Mucosa of rectum (tissue), 2 donors: ENCODE data around the gene SLC6A19.
A peak's percentile ranks its signal among the peaks of the same experiment; 100 is the strongest.

Source experiments
- H3K27ac ChIP-seq, 2 donors: one replicate each; pipeline ENCODE4 v1.7.0; 2013; ENCODE audit warnings: inconsistent platforms in 2 of 2, low read depth in 2 of 2, low read length in 2 of 2
- H3K27me3 ChIP-seq, 2 donors: one replicate each; pipeline ENCODE4 v1.7.0; 2013; ENCODE audit warnings: low read length in 2 of 2; ENCODE audit not compliant: control insufficient read depth in 2 of 2, insufficient read depth in 2 of 2
- H3K36me3 ChIP-seq, 2 donors: one replicate each; pipeline ENCODE4 v1.7.0; 2013; ENCODE audit warnings: low read length in 2 of 2; ENCODE audit not compliant: control insufficient read depth in 2 of 2, insufficient read depth in 2 of 2
- H3K4me1 ChIP-seq, 2 donors: one replicate each; pipeline ENCODE4 v1.7.0; 2013; ENCODE audit warnings: low read length in 2 of 2, mild to moderate bottlenecking in 1 of 2; ENCODE audit not compliant: control insufficient read depth in 2 of 2, insufficient read depth in 2 of 2
- H3K4me3 ChIP-seq, 2 donors: one replicate each; pipeline ENCODE4 v1.7.0; 2013; ENCODE audit warnings: low read length in 2 of 2
- H3K9ac ChIP-seq, 2 donors: one replicate each; pipeline ENCODE4 v1.7.0; 2013; ENCODE audit warnings: low read length in 2 of 2, low read depth in 1 of 2, mild to moderate bottlenecking in 1 of 2
- H3K9me3 ChIP-seq, 2 donors: one replicate each; pipeline ENCODE4 v1.7.0; 2013; ENCODE audit warnings: low read length in 2 of 2; ENCODE audit not compliant: control insufficient read depth in 2 of 2
- donor health status: healthy.
- donor health status: Normal muscosa, but diverticular disease.

Gene SLC6A19

DNA sequence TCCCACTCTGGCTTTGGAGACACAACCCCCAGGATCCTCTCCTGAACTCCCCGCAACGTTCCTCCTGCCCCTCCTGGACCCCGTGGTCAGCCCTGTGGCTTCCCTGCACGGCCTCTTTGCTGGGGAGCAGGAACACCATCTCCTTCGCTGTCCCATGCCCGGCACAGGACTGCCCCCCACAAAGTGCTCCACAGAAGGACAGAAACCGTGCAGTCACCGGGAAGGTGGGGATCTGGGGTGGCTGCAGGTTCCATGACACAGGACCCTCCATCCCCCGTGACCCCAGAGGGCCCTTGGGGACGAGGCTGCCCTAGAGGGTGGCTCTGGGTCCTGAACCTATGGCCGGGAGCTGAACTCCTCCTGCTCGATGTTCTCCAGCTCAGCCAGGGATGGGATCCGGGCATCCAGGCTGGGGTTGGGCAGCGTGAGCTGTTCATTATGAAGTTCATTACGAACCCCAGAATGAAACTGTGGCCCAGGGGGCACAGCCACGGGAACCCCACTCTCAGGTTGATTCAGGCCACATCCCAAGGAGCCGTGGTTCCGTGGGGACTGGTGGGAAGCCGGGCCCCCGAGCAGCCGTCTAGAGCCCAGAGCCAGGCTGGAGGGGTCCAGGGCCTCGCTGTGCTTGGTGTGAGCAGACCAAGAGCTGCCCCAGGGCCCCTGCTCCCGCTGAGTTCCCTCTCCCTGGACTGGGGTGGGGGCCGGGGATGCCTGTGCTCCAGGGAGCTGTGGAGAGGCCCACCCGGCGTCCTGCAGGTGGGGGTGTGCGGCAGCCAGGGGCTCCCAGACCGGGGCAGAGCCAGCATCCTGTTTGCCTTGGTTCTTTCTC, 684 bp upstream of the SLC6A19 start:
- peaks cover 10 to 14% of the 10 kb centered on the region in 2 donors for H3K27me3 ChIP-seq
- H3K4me3 ChIP-seq: peak overlapping the region in 1 of 2 donors; percentile 35
- H3K4me1 ChIP-seq: peaks cover 0 to 15% of the 10 kb centered on the region in 2 donors
- H3K9ac ChIP-seq: peak overlapping the region in 1 of 2 donors; percentile 43
- H3K36me3 ChIP-seq: no peaks in the 10 kb centered on the region
- peak overlapping the region in 1 of 2 donors; percentile 22 for H3K27ac ChIP-seq
- H3K9me3 ChIP-seq: no peaks in the 10 kb centered on the region

DNA sequence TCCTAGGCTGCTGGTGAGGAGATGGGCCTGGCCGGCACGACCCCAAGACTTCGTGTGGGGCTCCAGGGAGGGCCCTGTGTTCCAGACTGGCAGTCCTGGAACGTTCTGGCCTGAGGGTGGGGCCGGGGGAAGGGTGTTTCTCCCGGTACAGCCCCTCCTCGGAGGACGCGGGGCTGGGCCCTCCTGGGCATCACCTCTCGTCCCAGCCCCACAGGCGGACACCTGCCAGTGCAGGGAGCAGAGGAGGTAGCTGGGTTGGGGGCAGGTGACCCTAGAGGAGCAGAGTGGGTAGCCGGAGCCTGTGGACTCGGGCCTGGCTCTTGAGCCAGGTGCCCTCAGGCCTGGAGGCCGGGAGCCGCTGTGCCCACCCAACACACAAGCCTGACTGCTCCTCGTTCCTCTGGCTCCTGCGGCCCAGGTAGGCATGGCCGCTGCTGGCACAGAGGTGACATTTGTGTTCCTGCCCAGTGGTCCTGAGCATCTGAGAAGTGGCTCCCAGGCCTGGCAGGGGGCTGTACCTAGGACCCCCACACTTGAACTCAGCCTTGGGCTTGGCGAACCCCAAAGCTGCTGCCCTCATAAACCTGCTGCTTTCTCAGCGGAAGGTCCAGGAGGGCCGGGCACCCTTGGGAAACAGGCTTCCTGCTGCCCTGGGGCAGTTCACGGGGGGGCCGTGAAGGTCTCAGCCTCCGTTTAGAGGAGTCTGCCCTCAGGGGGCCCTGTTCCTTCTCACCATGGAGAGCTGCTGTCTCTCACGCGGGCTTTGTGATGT, 817 bp downstream of the SLC6A19 start:
- Histone ChIP-seq H3K4me3 (peak overlapping the region in 1 of 2 donors; percentile 39), H3K9ac (peak overlapping the region in 1 of 2 donors; percentile 33)

GRCh38 chr5:1202798-1203185, 1.4 kb downstream of the SLC6A19 start:
- peak overlapping the region in 1 of 2 donors; percentile 39 for H3K4me3 ChIP-seq
- H3K9ac ChIP-seq: no peak overlapping the region
- no peak overlapping the region for H3K27ac ChIP-seq
- H3K27me3 ChIP-seq: peaks cover 10 to 14% of the 10 kb centered on the region in 2 donors
- no peaks in the 10 kb centered on the region for H3K9me3 ChIP-seq
- no peaks in the 10 kb centered on the region for H3K36me3 ChIP-seq
- peaks cover 0 to 15% of the 10 kb centered on the region in 2 donors for H3K4me1 ChIP-seq

More for the DNA sequence above, 817 bp downstream of the SLC6A19 start:
- no peaks in the 10 kb centered on the region for H3K9me3 ChIP-seq
- peaks cover 10 to 14% of the 10 kb centered on the region in 2 donors for H3K27me3 ChIP-seq
- H3K36me3 ChIP-seq: no peaks in the 10 kb centered on the region
- H3K27ac ChIP-seq: peak overlapping the region in 1 of 2 donors; percentile 56
- H3K4me1 ChIP-seq: peaks cover 0 to 15% of the 10 kb centered on the region in 2 donors

DNA sequence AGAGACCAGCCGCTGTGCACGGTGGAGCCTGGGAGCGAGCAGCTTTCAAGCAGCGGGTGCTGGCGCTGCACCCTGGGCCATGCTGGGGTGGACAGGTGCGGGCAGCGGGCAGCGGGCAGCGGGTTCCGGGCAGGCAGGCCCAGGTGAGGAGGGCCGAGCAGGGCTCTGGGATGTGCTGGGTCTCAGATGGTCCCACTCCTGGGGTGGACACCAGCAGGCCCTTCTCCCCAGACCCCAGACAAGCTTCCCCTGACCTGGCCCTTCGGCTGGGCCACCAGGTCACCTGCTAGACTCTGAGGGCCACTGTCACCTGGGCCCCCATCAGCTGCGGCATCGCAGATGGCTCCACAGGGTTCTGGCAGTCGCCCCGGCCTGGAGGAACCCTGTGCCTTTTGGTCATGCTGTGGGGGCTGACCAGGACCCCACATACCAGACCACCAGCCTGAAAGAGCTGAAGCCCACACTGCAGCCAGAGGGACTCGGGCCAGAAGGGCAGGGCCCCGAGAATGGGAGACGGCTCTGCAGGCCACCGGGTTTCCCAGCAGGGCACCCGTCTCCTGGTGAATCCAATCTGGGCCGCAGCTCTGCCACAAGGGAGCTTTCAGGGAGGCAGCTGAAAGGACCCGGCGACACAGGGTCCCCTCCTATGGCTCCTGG, 2.0 kb downstream of the SLC6A19 start:
- Histone ChIP-seq H3K4me3 (no peak overlapping the region), H3K9me3 (no peaks in the 10 kb centered on the region), H3K36me3 (no peaks in the 10 kb centered on the region), H3K9ac (no peak overlapping the region), H3K27ac (no peak overlapping the region), H3K27me3 (peaks cover 10 to 11% of the 10 kb centered on the region in 2 donors), H3K4me1 (peaks cover 0 to 15% of the 10 kb centered on the region in 2 donors)

- Histone ChIP-seq H3K9ac (no peak overlapping the region), H3K9me3 (no peaks in the 10 kb centered on the region), H3K4me1 (peaks cover 0 to 17% of the 10 kb centered on the region in 2 donors), H3K4me3 (no peak overlapping the region), H3K27ac (no peak overlapping the region), H3K27me3 (peaks cover 9 to 10% of the 10 kb centered on the region in 2 donors), H3K36me3 (no peaks in the 10 kb centered on the region)
Measured at GRCh38 chr5:1203968-1204692, 2.7 kb downstream of the SLC6A19 start.

DNA sequence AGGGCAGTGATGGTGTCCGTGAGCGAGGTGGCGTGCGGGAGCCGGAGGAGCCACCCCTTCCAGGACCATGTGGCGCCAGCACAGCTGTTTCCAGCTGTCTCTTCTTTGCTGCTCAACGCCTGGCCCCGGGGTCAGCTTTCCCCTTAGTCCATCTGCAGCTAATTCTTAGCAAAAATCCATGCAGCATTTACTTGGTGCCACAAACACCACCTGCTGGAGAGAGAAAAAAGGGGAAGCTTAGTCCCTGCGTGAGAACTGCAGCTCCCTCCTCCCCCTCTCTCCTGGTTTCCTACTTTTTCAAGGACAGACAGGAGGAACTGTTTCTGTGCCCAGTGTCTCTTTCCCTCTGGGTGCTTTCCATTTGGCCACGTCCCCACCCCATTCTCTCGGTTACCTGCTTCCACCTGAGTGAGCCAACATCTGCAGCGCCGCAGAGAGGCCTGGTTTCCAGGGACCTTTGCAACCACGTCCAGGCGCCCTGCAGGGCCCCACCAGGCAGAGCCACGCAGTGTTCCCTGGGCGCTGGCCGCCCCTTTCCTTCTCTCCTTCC, 3.4 kb downstream of the SLC6A19 start:
- Histone ChIP-seq H3K36me3 (no peaks in the 10 kb centered on the region), H3K4me3 (no peak overlapping the region), H3K9me3 (no peaks in the 10 kb centered on the region), H3K9ac (no peak overlapping the region), H3K27ac (no peak overlapping the region), H3K4me1 (peaks cover 0 to 22% of the 10 kb centered on the region in 2 donors), H3K27me3 (peaks cover 5 to 10% of the 10 kb centered on the region in 2 donors)

- H3K36me3 ChIP-seq: no peaks in the 10 kb centered on the region
- H3K4me3 ChIP-seq: no peak overlapping the region
- peaks cover 2 to 5% of the 10 kb centered on the region in 2 donors for H3K27me3 ChIP-seq
- H3K4me1 ChIP-seq: peaks cover 0 to 19% of the 10 kb centered on the region in 2 donors
- no peak overlapping the region for H3K27ac ChIP-seq
- no peak overlapping the region for H3K9ac ChIP-seq
- no peaks in the 10 kb centered on the region for H3K9me3 ChIP-seq
Measured at GRCh38 chr5:1205255-1206180, 4.1 kb downstream of the SLC6A19 start.

DNA sequence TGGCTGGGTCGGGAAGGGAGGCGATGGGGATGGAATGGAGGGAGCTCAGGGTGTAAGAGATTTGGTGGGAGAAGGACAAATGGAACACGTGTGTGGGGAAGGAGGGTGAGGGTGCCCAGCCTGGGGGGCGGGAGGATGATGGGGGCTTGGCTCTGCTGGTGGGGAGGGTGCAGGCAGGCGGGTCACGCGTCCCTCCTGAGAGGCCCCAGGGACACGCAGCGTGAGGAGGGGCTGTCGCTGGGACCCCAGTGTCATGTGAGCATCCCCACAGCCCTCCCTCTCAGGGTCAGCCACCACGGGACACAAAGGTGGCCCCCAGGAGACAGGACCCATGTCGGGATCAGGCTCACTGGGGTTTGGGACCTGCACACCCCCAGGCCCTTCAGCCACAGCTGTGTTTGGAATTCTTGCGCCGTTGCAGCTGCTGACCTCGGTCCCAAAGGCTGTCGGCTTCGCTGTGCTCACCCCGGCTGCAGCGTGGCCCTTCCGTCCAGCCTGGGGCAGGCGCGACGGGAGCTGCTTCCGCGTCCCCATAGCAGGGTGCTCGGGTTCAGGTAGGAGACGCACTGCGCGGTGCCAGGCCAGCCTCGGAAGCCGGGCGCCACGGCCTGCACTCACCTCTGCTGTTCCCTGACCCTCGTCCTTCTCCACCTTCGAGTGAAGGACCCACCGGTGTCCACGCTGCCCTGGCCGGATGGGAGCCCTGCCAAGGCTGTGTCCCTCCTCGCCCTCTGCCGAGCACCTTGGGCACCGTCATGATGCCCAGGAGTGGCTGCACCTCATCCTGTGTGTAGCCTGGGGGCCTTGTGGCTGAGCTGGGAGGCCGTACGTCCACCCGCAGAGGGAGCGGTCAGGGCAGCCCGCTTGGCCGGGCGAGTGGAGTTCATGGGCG, 5.4 kb downstream of the SLC6A19 start:
- Histone ChIP-seq H3K4me1 (peaks cover 0 to 14% of the 10 kb centered on the region in 2 donors), H3K4me3 (no peak overlapping the region), H3K27me3 (no peaks in the 10 kb centered on the region), H3K9ac (no peak overlapping the region), H3K36me3 (no peaks in the 10 kb centered on the region), H3K27ac (no peak overlapping the region), H3K9me3 (no peaks in the 10 kb centered on the region)
